ENCODE data around the gene PPP6R3. TPM values are rescaled to one million over a fixed set of nuclear protein-coding genes. Genes with fewer than 3 reads are reported as not detected.

PPP6R3 gene
- total and polyA plus RNA-seq, 10 of the 15 experiments (the other 5 are each of a cell fraction or from before 2014, with no cell fraction given), result 12.4 to 123 (median 74.1) TPM

DNA sequence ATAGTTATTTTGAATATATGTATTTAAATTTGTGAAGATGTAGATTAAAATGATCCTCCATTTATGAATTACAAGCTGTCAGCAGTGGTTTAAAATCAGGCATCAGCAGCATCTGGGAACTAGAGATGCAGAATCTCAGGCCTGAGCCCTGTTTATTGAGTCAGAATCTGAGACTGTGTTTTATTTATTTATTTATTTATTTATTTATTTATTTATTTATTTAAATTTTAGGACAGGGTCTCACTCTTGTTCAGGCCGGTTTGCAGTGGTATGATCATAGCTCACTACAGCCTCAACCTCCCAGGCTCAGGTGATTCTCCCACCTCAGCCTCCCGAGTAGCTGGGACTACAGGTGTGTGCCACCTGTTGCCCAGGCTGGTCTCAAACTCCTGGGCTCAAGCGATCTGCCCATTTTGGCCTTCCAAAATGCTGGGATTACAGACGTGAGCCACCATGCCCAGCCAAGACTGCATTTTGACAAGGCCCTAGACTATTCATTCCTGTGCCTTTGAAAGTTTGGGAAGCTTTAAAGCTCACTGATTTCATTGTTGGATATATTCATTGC is 70.7 kb downstream of the PPP6R3 start:
- Histone ChIP-seq H3K79me2 (ENCODE audit: control insufficient read depth, insufficient read depth, low read length) (peaks cover 28% of the 10 kb centered on the region), H3K36me3 (ENCODE audit: control insufficient read depth in 2 of 2, insufficient read depth in 2 of 2, low read length in 1 of 2) (peaks cover 16 to 32% of the 10 kb centered on the region in 2 experiments), H3K4me2 (ENCODE audit: control insufficient read depth, insufficient read depth) (no peak overlapping the region), H3K27ac (ENCODE audit: control insufficient read depth, insufficient read depth) (no peak overlapping the region), H3K9me3 (replicated peaks; ENCODE audit: control insufficient read depth, insufficient read depth, low read length) (no peaks in the 10 kb centered on the region), H3K9ac (ENCODE audit: control insufficient read depth, insufficient read depth, low read length) (no peak overlapping the region), H4K20me1 (ENCODE audit: control insufficient read depth, insufficient read depth) (no peaks in the 10 kb centered on the region), H3K4me1 (ENCODE audit: control insufficient read depth, insufficient read depth, low read length) (no peaks in the 10 kb centered on the region), H2AFZ (ENCODE audit: control insufficient read depth, low read depth, low read length) (no peak overlapping the region), H3K4me3 (no peak overlapping the region), H3K27me3 (replicated peaks in 1 of 2; ENCODE audit: control insufficient read depth in 2 of 2, insufficient read depth in 2 of 2, low read length in 1 of 2) (no peaks in the 10 kb centered on the region)
- CTCF ChIA-PET, result no interaction called here
- RAD21 ChIA-PET (ENCODE audit: unreplicated experiment), result no interaction called here
- SMC1A ChIA-PET (ENCODE audit: uncharacterized antibody, unreplicated experiment), result interaction anchor here (2.7 kb wide), 1 partner anchor 9 kb away, joined by 11 read pairs; no protein-coding TSS in a partner anchor
- in situ Hi-C loops (cut with MboI), result no loop called here
- DNase-seq (ENCODE audit: low read depth, low spot score) (no peak), ATAC-seq (no peak), FAIRE-seq (no peak)
- WGBS (ENCODE audit: insufficient coverage, insufficient replicate concordance, low lambda C conversion rate, missing lambda C conversion rate), result 89% methylated on average over 4 of the region's 4 CpGs
- TF ChIP-seq HSF1 (IDR thresholded peaks at IDR 0.05; ENCODE audit: low read depth, low read length), result no peak
- TF ChIP-seq, protein P1, sequence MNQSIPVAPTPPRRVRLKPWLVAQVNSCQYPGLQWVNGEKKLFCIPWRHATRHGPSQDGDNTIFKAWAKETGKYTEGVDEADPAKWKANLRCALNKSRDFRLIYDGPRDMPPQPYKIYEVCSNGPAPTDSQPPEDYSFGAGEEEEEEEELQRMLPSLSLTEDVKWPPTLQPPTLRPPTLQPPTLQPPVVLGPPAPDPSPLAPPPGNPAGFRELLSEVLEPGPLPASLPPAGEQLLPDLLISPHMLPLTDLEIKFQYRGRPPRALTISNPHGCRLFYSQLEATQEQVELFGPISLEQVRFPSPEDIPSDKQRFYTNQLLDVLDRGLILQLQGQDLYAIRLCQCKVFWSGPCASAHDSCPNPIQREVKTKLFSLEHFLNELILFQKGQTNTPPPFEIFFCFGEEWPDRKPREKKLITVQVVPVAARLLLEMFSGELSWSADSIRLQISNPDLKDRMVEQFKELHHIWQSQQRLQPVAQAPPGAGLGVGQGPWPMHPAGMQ (IDR thresholded peaks at IDR 0.05; ENCODE audit: borderline replicate concordance), result no peak
- no peak for TF ChIP-seq ETV6 (conservative IDR thresholded peaks at IDR 0.05 in 1 of 2, IDR thresholded peaks at IDR 0.05 in 1 of 2; ENCODE audit: borderline replicate concordance in 1 of 2, low read depth in 1 of 2)
- TF ChIP-seq, protein P2, sequence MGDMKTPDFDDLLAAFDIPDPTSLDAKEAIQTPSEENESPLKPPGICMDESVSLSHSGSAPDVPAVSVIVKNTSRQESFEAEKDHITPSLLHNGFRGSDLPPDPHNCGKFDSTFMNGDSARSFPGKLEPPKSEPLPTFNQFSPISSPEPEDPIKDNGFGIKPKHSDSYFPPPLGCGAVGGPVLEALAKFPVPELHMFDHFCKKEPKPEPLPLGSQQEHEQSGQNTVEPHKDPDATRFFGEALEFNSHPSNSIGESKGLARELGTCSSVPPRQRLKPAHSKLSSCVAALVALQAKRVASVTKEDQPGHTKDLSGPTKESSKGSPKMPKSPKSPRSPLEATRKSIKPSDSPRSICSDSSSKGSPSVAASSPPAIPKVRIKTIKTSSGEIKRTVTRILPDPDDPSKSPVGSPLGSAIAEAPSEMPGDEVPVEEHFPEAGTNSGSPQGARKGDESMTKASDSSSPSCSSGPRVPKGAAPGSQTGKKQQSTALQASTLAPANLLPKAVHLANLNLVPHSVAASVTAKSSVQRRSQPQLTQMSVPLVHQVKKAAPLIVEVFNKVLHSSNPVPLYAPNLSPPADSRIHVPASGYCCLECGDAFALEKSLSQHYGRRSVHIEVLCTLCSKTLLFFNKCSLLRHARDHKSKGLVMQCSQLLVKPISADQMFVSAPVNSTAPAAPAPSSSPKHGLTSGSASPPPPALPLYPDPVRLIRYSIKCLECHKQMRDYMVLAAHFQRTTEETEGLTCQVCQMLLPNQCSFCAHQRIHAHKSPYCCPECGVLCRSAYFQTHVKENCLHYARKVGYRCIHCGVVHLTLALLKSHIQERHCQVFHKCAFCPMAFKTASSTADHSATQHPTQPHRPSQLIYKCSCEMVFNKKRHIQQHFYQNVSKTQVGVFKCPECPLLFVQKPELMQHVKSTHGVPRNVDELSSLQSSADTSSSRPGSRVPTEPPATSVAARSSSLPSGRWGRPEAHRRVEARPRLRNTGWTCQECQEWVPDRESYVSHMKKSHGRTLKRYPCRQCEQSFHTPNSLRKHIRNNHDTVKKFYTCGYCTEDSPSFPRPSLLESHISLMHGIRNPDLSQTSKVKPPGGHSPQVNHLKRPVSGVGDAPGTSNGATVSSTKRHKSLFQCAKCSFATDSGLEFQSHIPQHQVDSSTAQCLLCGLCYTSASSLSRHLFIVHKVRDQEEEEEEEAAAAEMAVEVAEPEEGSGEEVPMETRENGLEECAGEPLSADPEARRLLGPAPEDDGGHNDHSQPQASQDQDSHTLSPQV (IDR thresholded peaks at IDR 0.05), result no peak
- no peak for TF ChIP-seq ZNF274 (IDR thresholded peaks at IDR 0.05; ENCODE audit: insufficient read depth, insufficient read length)
- TF ChIP-seq, protein P3, sequence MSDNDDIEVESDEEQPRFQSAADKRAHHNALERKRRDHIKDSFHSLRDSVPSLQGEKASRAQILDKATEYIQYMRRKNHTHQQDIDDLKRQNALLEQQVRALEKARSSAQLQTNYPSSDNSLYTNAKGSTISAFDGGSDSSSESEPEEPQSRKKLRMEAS (IDR thresholded peaks at IDR 0.05; ENCODE audit: low read depth, low read length), result no peak
- no peak for TF ChIP-seq NR2C2 (IDR thresholded peaks at IDR 0.05; ENCODE audit: borderline replicate concordance, control insufficient read depth, insufficient read length, low read depth)
- no peak for TF ChIP-seq BRCA1 (IDR thresholded peaks at IDR 0.05; ENCODE audit: low read depth, low read length)
- TF ChIP-seq BMI1 (IDR thresholded peaks at IDR 0.05; ENCODE audit: borderline replicate concordance), result no peak
- TF ChIP-seq CREM (IDR thresholded peaks at IDR 0.05; ENCODE audit: low read depth), result no peak
- no peak for TF ChIP-seq IRF3 (IDR thresholded peaks at IDR 0.05)
- TF ChIP-seq DPF2 (IDR thresholded peaks at IDR 0.05), result no peak
- no peak for TF ChIP-seq EGR1 (IDR thresholded peaks at IDR 0.05; ENCODE audit: borderline replicate concordance in 1 of 2, low read depth in 2 of 2, low read length in 2 of 2)
- no peak for TF ChIP-seq ATF3 (IDR thresholded peaks at IDR 0.05; ENCODE audit: borderline replicate concordance, extremely low read depth, low read depth, low read length)
- TF ChIP-seq NR2F1 (conservative IDR thresholded peaks at IDR 0.05), result no peak
- POLR2A ChIA-PET, result no interaction called here
- intact Hi-C loops (cut with micrococcal nuclease; ENCODE audit: unreplicated experiment), result no loop called here
- BruUV-seq (replicated peaks), result no TSS peak
